SK-N-SH (cell line): ENCODE measurements around the gene METAP1. TPM values are rescaled to one million over a fixed set of nuclear protein-coding genes. Genes with fewer than 3 reads are reported as not detected.
A peak's percentile ranks its signal among the peaks of the same experiment; 100 is the strongest.

Experiments
- CTCF ChIA-PET: fragments of 300-600, 350-600 bp; formaldehyde crosslinking; extraction: SDS; loops from one replicate; lab custom pipeline; 2021; lab: Yijun Ruan, JAX
- POLR2A ChIA-PET: fragments of 350-600 bp; sonication (Branson Sonifier 250); formaldehyde crosslinking; extraction: SDS; loops from one replicate; lab custom pipeline; 2020; ENCODE audit warnings: antibody characterized with exemption, inconsistent platforms; lab: Yijun Ruan, JAX
- DNase-seq: peaks from one replicate; pipeline ENCODE4 v3.0.0; 2012
- H2AFZ ChIP-seq: fragments of 200-600 bp; sonication (generic); 2 replicates; pipeline ENCODE4 v1.8.1; 2016; ENCODE audit warnings: antibody characterized with exemption, mild to moderate bottlenecking, low read depth
- H3F3A ChIP-seq: fragments of 200-600 bp; sonication (generic); replicated peaks from 2 replicates; pipeline ENCODE3; 2016; ENCODE audit warnings: antibody characterized with exemption, mild to moderate bottlenecking; ENCODE audit not compliant: insufficient read depth
- H3K27ac ChIP-seq, 2 experiments: fragments of 200-500 bp in 1 of 2; fragments of 200-600 bp in 1 of 2; sonication (Bioruptor generic) in 1 of 2; sonication (generic), shearing (Covaris generic) in 1 of 2; 2 replicates each; pipeline versions ENCODE4 v1.5.1 to v1.6.1; 2014 to 2016; ENCODE audit warnings: low read depth in 2 of 2, inconsistent platforms in 1 of 2, low read length in 1 of 2, mild to moderate bottlenecking in 1 of 2, mixed read lengths in 1 of 2
- H3K27me3 ChIP-seq: fragments of 200-600 bp; sonication (generic), shearing (Covaris generic); 2 replicates; pipeline ENCODE4 v1.6.1; 2016; ENCODE audit warnings: mixed run types; ENCODE audit not compliant: insufficient read depth
- H3K36me3 ChIP-seq, 2 experiments: fragments of 200-500 bp in 1 of 2; fragments of 200-600 bp in 1 of 2; sonication (Bioruptor generic) in 1 of 2; sonication (generic) in 1 of 2; replicated peaks in 1 of 2; 2 replicates each; pipeline versions ENCODE3 to v1.5.1; 2014 to 2016; ENCODE audit warnings: low read length in 1 of 2, mild to moderate bottlenecking in 1 of 2; ENCODE audit not compliant: insufficient read depth in 2 of 2, control insufficient read depth in 1 of 2
- H3K4me1 ChIP-seq, 2 experiments: fragments of 200-500 bp in 1 of 2; fragments of 200-600 bp in 1 of 2; sonication (Bioruptor generic) in 1 of 2; sonication (generic), shearing (Covaris generic) in 1 of 2; 2 replicates each; pipeline versions ENCODE4 v1.5.1 to v1.6.1; 2014 to 2016; ENCODE audit warnings: low read depth in 1 of 2, low read length in 1 of 2, mixed run types in 1 of 2; ENCODE audit not compliant: insufficient read depth in 2 of 2, control insufficient read depth in 1 of 2
- H3K4me2 ChIP-seq: fragments of 200-600 bp; sonication (generic), shearing (Covaris generic); 2 replicates; pipeline ENCODE4 v1.6.1; 2017; ENCODE audit warnings: mixed run types
- H3K4me3 ChIP-seq, 2 experiments: fragments of 200-500 bp in 1 of 2; fragments of 200-600 bp in 1 of 2; sonication (Bioruptor generic) in 1 of 2; sonication (generic), shearing (Covaris generic) in 1 of 2; 2 replicates each; pipeline versions ENCODE4 v1.5.1 to v1.8.1; 2014 to 2016; ENCODE audit warnings: low read depth in 2 of 2, inconsistent platforms in 1 of 2, low read length in 1 of 2, mild to moderate bottlenecking in 1 of 2, mixed read lengths in 1 of 2, moderate library complexity in 1 of 2
- H3K79me2 ChIP-seq: fragments of 200-600 bp; sonication (generic); 2 replicates; pipeline ENCODE4 v1.8.1; 2017; ENCODE audit warnings: mild to moderate bottlenecking; ENCODE audit not compliant: insufficient read depth
- H3K9ac ChIP-seq: fragments of 200-600 bp; sonication (generic); 2 replicates; pipeline ENCODE4 v1.6.1; 2017; ENCODE audit warnings: mixed run types
- H3K9me2 ChIP-seq: fragments of 200-600 bp; sonication (generic); 2 replicates; pipeline ENCODE4 v1.6.1; 2017; ENCODE audit warnings: mixed run types
- H3K9me3 ChIP-seq: fragments of 200-600 bp; sonication (generic); 2 replicates; pipeline ENCODE4 v1.6.1; 2017; ENCODE audit warnings: mixed run types, mild to moderate bottlenecking, moderate library complexity
- H4K20me1 ChIP-seq: fragments of 200-600 bp; sonication (generic); 2 replicates; pipeline ENCODE4 v1.6.1; 2017; ENCODE audit warnings: mild to moderate bottlenecking, mixed run types; ENCODE audit not compliant: insufficient read depth
- CHD2 ChIP-seq: fragments of 150-350 bp; IDR thresholded peaks from 2 replicates; pipeline ENCODE4 v1.6.1; 2018; ENCODE audit warnings: low read length; ENCODE audit not compliant: partially characterized antibody
- EP300 ChIP-seq, 2 experiments: IDR thresholded peaks; 2 replicates each; pipeline versions ENCODE4 v1.4.0 to v1.6.1; 2012; ENCODE audit warnings: borderline replicate concordance in 1 of 2, low read depth in 1 of 2, low read length in 1 of 2
- EZH2phosphoT487 ChIP-seq: fragments of 200-600 bp; sonication (generic); IDR thresholded peaks from 2 replicates; pipeline ENCODE4 v1.6.1; 2017; ENCODE audit warnings: low read depth, mixed run types, mild to moderate bottlenecking, antibody characterized with exemption, moderate library complexity, borderline replicate concordance
- JUND ChIP-seq: IDR thresholded peaks from 2 replicates; pipeline ENCODE4 v1.4.0; 2012
- NFIC ChIP-seq: IDR thresholded peaks from 2 replicates; pipeline ENCODE4 v1.4.0; 2012; ENCODE audit warnings: borderline replicate concordance
- RAD21 ChIP-seq: IDR thresholded peaks from 2 replicates; pipeline ENCODE4 v1.6.1; 2012; ENCODE audit warnings: mild to moderate bottlenecking, low read length
- RFX5 ChIP-seq: IDR thresholded peaks from 2 replicates; pipeline ENCODE4 v1.6.1; 2012; ENCODE audit warnings: mild to moderate bottlenecking, improper control_type of control experiment, low read length
- SMC3 ChIP-seq: IDR thresholded peaks from 2 replicates; pipeline ENCODE4 v1.6.1; 2012; ENCODE audit warnings: low read depth, low read length, improper control_type of control experiment
- TCF12 ChIP-seq: IDR thresholded peaks from 2 replicates; pipeline ENCODE4 v1.4.0; 2012
- TEAD4 ChIP-seq: IDR thresholded peaks from 2 replicates; pipeline ENCODE4 v1.4.0; 2012; ENCODE audit warnings: mild to moderate bottlenecking, borderline replicate concordance; ENCODE audit not compliant: insufficient read depth
- YY1 ChIP-seq: IDR thresholded peaks from 2 replicates; pipeline ENCODE4 v1.4.0; 2012; ENCODE audit warnings: low read depth, mild to moderate bottlenecking
- whole genome bisulfite sequencing: methylation state at CpG from one replicate; pipeline ENCODE4 v1.1.6; 2017; ENCODE audit warnings: low lambda C conversion rate; 5-methylcytosine and 5-hydroxymethylcytosine counted together
- polyA plus RNA-seq, 3 experiments: library from polyadenylated mRNA; depleted of rRNA; stranded (reverse); fragments of >200 nt; gene quantifications; 2 replicates each; pipeline ENCODE4 v1.2.3, GENCODE V29; 2012
- TF ChIP-seq, protein P1 (sequence below): fragments of 200-600 bp; sonication (generic); IDR thresholded peaks from 2 replicates; pipeline ENCODE4 v1.6.1; 2017; ENCODE audit warnings: antibody characterized with exemption, mild to moderate bottlenecking, moderate library complexity
- TF ChIP-seq, protein P2 (sequence below): IDR thresholded peaks from 2 replicates; pipeline ENCODE4; 2012
- TF ChIP-seq, protein P3 (sequence below): IDR thresholded peaks from 2 replicates; pipeline ENCODE4 v1.4.0; 2012; ENCODE audit warnings: low read depth, borderline replicate concordance

The METAP1 gene
- polyA plus RNA-seq, 1 of the 3 experiments (the other 2 are of a cell fraction): 41.0 TPM

DNA sequence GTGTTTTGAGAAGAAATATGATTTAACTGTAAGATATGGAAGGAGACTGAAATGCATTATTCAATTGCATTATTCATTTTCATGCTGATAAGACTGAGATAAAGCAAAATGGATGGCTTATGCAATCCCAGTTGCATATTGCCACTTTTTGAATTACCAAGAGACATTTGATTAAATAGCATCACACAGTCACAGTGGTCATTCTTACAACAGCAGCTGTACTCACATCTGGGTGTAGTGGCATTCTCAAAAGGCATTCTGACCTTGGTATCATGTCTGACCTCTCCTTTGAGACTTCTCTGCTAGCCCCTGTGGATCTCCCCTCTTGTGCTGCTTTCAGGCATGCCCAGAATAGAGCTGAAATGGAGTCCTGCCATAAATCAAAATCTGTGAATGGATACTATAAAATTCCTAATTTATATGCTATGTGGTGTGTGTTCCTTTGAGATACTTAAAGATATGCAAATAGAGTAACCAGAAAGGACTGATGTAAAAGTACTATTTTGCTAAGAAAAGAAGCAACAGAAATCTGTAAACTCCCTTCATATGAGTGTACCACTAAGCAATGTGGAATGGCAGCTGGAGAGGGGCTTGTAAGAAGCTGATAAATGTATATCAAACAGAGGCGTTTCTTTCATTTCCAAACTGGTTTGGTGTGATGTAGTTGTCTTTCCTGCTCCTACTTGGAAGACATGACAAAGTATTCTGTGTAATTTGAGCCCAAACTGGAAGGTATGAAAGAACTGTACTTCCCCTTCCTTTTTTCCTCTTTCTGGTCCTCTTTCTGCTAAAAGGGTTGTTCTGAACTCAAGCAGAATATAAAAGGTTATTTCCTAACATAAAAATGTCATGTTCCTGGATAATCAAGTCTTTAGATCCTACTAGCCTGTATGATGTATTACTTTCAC lies 25.4 kb upstream of the METAP1 start (continued):
- no peak for TF ChIP-seq SMC3
- peak in 1 of 2 experiments; percentile 33; a peak in 1 of 4 replicates for TF ChIP-seq EP300 (IDR thresholded peaks at IDR 0.05; ENCODE audit: borderline replicate concordance in 1 of 2, low read depth in 1 of 2, low read length in 1 of 2)
- no peak for TF ChIP-seq EZH2phosphoT487
- TF ChIP-seq, all 33 proteins: peak for 4

DNA sequence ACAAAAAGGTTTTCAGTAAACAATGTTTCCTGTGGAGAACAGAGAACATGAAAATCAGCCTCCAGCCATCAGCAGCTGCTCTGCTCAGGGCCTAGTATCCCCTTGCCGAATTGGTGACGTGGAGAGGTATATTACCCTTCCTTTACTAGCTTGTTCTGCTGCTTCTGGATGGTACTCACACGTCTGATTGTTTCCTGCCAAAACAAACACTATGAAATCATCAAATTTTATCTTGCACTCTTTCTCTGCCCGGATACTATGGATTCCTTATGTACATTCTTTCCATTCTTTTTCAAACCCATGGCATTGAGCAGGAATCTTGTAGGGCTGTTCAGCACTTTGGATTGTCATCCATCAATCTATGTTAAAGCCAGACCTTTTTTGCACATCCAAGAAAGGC lies 18.8 kb upstream of the METAP1 start:
- no peaks in the 10 kb centered on the region for H3K4me1 ChIP-seq
- 56% methylated on average over 4 of the region's 4 CpGs for WGBS
- no peaks in the 10 kb centered on the region for H3F3A ChIP-seq
- CTCF ChIA-PET: no interaction called here
- H3K27me3 ChIP-seq: no peaks in the 10 kb centered on the region
- H2AFZ ChIP-seq: no peak overlapping the region
- H4K20me1 ChIP-seq: no peaks in the 10 kb centered on the region
- POLR2A ChIA-PET: no interaction called here
- no peaks in the 10 kb centered on the region for H3K9me3 ChIP-seq
- H3K4me3 ChIP-seq: no peak overlapping the region
- H3K36me3 ChIP-seq: no peaks in the 10 kb centered on the region
- TF ChIP-seq JUND: no peak
- peak; percentile 16; the same call in 1 of the 2 replicates for TF ChIP-seq NFIC
- TF ChIP-seq, protein P1, sequence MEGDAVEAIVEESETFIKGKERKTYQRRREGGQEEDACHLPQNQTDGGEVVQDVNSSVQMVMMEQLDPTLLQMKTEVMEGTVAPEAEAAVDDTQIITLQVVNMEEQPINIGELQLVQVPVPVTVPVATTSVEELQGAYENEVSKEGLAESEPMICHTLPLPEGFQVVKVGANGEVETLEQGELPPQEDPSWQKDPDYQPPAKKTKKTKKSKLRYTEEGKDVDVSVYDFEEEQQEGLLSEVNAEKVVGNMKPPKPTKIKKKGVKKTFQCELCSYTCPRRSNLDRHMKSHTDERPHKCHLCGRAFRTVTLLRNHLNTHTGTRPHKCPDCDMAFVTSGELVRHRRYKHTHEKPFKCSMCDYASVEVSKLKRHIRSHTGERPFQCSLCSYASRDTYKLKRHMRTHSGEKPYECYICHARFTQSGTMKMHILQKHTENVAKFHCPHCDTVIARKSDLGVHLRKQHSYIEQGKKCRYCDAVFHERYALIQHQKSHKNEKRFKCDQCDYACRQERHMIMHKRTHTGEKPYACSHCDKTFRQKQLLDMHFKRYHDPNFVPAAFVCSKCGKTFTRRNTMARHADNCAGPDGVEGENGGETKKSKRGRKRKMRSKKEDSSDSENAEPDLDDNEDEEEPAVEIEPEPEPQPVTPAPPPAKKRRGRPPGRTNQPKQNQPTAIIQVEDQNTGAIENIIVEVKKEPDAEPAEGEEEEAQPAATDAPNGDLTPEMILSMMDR: no peak
- TF ChIP-seq CHD2: no peak
- TF ChIP-seq, protein P2, sequence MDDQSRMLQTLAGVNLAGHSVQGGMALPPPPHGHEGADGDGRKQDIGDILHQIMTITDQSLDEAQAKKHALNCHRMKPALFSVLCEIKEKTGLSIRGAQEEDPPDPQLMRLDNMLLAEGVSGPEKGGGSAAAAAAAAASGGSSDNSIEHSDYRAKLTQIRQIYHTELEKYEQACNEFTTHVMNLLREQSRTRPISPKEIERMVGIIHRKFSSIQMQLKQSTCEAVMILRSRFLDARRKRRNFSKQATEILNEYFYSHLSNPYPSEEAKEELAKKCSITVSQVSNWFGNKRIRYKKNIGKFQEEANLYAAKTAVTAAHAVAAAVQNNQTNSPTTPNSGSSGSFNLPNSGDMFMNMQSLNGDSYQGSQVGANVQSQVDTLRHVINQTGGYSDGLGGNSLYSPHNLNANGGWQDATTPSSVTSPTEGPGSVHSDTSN: peak; percentile 38; the same call in 1 of the 2 replicates
- no peak for TF ChIP-seq TEAD4
- TF ChIP-seq RAD21: no peak
- TF ChIP-seq RFX5: no peak
- TF ChIP-seq, protein P3, sequence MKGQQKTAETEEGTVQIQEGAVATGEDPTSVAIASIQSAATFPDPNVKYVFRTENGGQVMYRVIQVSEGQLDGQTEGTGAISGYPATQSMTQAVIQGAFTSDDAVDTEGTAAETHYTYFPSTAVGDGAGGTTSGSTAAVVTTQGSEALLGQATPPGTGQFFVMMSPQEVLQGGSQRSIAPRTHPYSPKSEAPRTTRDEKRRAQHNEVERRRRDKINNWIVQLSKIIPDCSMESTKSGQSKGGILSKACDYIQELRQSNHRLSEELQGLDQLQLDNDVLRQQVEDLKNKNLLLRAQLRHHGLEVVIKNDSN: no peak
- no peak for TF ChIP-seq TCF12
- no peak for TF ChIP-seq YY1
- no peaks in the 10 kb centered on the region for H3K9me2 ChIP-seq
- DNase-seq: no peak
- H3K9ac ChIP-seq: no peak overlapping the region
- no peak overlapping the region for H3K4me2 ChIP-seq
- H3K79me2 ChIP-seq: no peaks in the 10 kb centered on the region
- H3K27ac ChIP-seq: no peak overlapping the region
